PC-9 (cell line): Measurements from ENCODE around the gene SLC51B. TPM values are rescaled to one million over a fixed set of nuclear protein-coding genes. Genes with fewer than 3 reads are reported as not detected.
A peak's percentile ranks its signal among the peaks of the same experiment; 100 is the strongest.

ENCODE experiments used
- BruUV-seq: library from RNA; stranded (reverse); fragments of 400-500 nt; replicated peaks from 2 replicates; lab custom pipeline; 2021; lab: Mats Ljungman, UMichigan
- CTCF ChIA-PET: fragments of 300-600 bp; sonication (Branson Sonifier 250); formaldehyde crosslinking; loops from one replicate; lab custom pipeline; 2022; ENCODE audit warnings: antibody characterized with exemption; lab: Charles Lee
- POLR2A ChIA-PET: fragments of 300-600 bp; sonication (Branson Sonifier 250); formaldehyde crosslinking; loops from one replicate; lab custom pipeline; 2022; ENCODE audit warnings: antibody characterized with exemption; ENCODE audit not compliant: unreplicated experiment; lab: Charles Lee
- DNase-seq, 2 experiments: peaks; one replicate each; pipeline versions ENCODE4 v3.0.0 to v3.0.0-alpha.2; 2015 to 2022; ENCODE audit warnings: mixed read lengths in 1 of 2
- H2AFZ ChIP-seq: fragments of 200-600 bp; sonication (generic); 2 replicates; pipeline ENCODE4 v1.8.1; 2017; ENCODE audit warnings: antibody characterized with exemption
- H3F3A ChIP-seq: fragments of 200-600 bp; sonication (generic); 2 replicates; pipeline ENCODE4 v1.8.1; 2017; ENCODE audit warnings: antibody characterized with exemption, mild to moderate bottlenecking, low read depth; ENCODE audit not compliant: insufficient read depth
- H3K27ac ChIP-seq: fragments of 200-600 bp; sonication (generic); 2 replicates; pipeline ENCODE4 v1.6.1; 2016; ENCODE audit warnings: mixed run types
- H3K27me3 ChIP-seq: fragments of 200-600 bp; sonication (generic); 2 replicates; pipeline ENCODE4 v1.6.1; 2016; ENCODE audit warnings: low read depth, mixed run types; ENCODE audit not compliant: insufficient read depth
- H3K36me3 ChIP-seq: fragments of 200-600 bp; sonication (generic); 2 replicates; pipeline ENCODE4 v1.6.1; 2016; ENCODE audit warnings: low read depth, mixed run types
- H3K4me1 ChIP-seq: fragments of 200-600 bp; sonication (generic); replicated peaks from 2 replicates; pipeline ENCODE4 v1.6.1; 2016; ENCODE audit warnings: mixed run types; ENCODE audit not compliant: insufficient read depth
- H3K4me2 ChIP-seq: fragments of 200-600 bp; sonication (generic); 2 replicates; pipeline ENCODE4 v1.6.1; 2017; ENCODE audit warnings: mixed run types
- H3K4me3 ChIP-seq: fragments of 200-600 bp; sonication (generic); 2 replicates; pipeline ENCODE4 v1.6.1; 2016; ENCODE audit warnings: mixed run types
- H3K79me2 ChIP-seq: fragments of 200-600 bp; sonication (generic); 2 replicates; pipeline ENCODE4 v1.6.1; 2017; ENCODE audit warnings: low read depth, mixed run types
- H3K9me2 ChIP-seq: fragments of 200-600 bp; sonication (generic); 2 replicates; pipeline ENCODE4 v1.8.1; 2017; ENCODE audit warnings: mild to moderate bottlenecking; ENCODE audit not compliant: insufficient read depth
- H3K9me3 ChIP-seq: fragments of 200-600 bp; sonication (generic); 2 replicates; pipeline ENCODE4 v1.8.1; 2016; ENCODE audit warnings: low read depth; ENCODE audit not compliant: insufficient read depth
- H4K20me1 ChIP-seq: fragments of 200-600 bp; sonication (generic); 2 replicates; pipeline ENCODE4 v1.8.1; 2017; ENCODE audit not compliant: insufficient read depth
- CTCF ChIP-seq: fragments of 200-600 bp; sonication (generic); conservative IDR thresholded peaks from 2 replicates; pipeline ENCODE4 v1.6.1; 2017; ENCODE audit warnings: mixed run types, antibody characterized with exemption, mild to moderate bottlenecking, moderate library complexity
- EZH2 ChIP-seq: fragments of 200-600 bp; sonication (generic); IDR thresholded peaks from 2 replicates; pipeline ENCODE4 v1.8.0; 2017; ENCODE audit warnings: antibody characterized with exemption, low read depth
- intact Hi-C: fragments of 100-400 bp; cut with micrococcal nuclease; formaldehyde crosslinking; loops from one replicate; pipeline ENCODE4 v1.10.0; 2022; ENCODE audit not compliant: unreplicated experiment
- total RNA-seq: library from RNA; stranded (reverse); gene quantifications from 2 replicates; pipeline ENCODE4 v1.2.3, GENCODE V29; 2021

The SLC51B gene
- total RNA-seq, 1 experiment from 2014 or later = not detected

GRCh38 chr15:65081270-65081669 is 36.1 kb downstream of the SLC51B start:
- H4K20me1 ChIP-seq = no peaks in the 10 kb centered on the region
- no peaks in the 10 kb centered on the region for H3F3A ChIP-seq
- H3K36me3 ChIP-seq = no peaks in the 10 kb centered on the region
- H2AFZ ChIP-seq = no peak overlapping the region
- intact Hi-C loops = no loop called here
- H3K4me2 ChIP-seq = no peak overlapping the region
- H3K27ac ChIP-seq = no peak overlapping the region
- ChIA-PET POLR2A (no interaction called here), CTCF (no interaction called here)
- no peaks in the 10 kb centered on the region for H3K9me3 ChIP-seq
- no peaks in the 10 kb centered on the region for H3K79me2 ChIP-seq
- H3K4me1 ChIP-seq = no peaks in the 10 kb centered on the region
- TF ChIP-seq CTCF (no peak), EZH2 (no peak)
- H3K4me3 ChIP-seq = no peak overlapping the region
- no TSS peak for BruUV-seq
- peaks cover 3% of the 10 kb centered on the region; the same call in 1 of the 2 replicates for H3K27me3 ChIP-seq
- H3K9me2 ChIP-seq = no peaks in the 10 kb centered on the region
- no peak for DNase-seq

GRCh38 chr15:65081758-65082157 is 36.6 kb downstream of the SLC51B start:
- CTCF ChIA-PET = no interaction called here
- no peak for DNase-seq
- no peaks in the 10 kb centered on the region for H3K79me2 ChIP-seq
- no peak overlapping the region for H3K4me3 ChIP-seq
- no peaks in the 10 kb centered on the region for H3K36me3 ChIP-seq
- H2AFZ ChIP-seq = no peak overlapping the region
- no peaks in the 10 kb centered on the region for H3F3A ChIP-seq
- POLR2A ChIA-PET = no interaction called here
- no peak for TF ChIP-seq EZH2
- no peak for TF ChIP-seq CTCF
- peaks cover 3% of the 10 kb centered on the region; the same call in 1 of the 2 replicates for H3K27me3 ChIP-seq
- H3K4me1 ChIP-seq = no peaks in the 10 kb centered on the region
- H3K9me3 ChIP-seq = no peaks in the 10 kb centered on the region
- H3K9me2 ChIP-seq = no peaks in the 10 kb centered on the region
- intact Hi-C loops = no loop called here
- BruUV-seq = no TSS peak
- H4K20me1 ChIP-seq = no peaks in the 10 kb centered on the region
- H3K27ac ChIP-seq = no peak overlapping the region
- no peak overlapping the region for H3K4me2 ChIP-seq

DNA sequence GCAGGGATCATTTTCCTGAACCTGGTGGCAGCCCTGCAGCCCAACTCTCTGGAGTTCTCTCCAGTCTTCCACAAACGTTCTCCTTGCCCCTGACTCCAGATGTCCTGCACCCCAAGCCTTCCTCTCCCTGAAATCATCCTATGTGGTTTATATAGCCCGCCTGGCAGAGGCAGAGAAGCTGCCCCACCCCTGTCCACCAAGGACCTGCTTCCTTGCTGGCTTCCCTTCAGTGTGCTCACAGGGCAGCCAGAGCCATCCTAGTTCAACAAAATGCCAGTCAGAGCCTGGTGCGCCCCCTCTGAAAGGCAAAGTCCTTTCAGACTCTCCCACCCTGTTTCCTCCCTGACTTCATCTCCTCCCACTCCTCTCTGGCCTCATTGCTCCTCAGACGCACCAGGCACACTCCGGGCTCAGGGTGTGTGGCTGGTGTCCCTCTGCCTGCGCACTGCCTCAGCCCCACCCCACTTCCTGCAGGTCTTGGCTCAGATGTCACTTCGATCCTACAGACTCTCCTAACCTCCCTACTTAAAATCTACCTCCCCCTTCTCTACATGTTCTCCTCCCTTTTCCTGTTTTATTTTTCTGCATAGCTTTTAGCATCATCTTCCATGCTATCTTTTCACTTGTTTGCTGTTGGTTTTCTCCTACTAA is 37.2 kb downstream of the SLC51B start:
- Histone ChIP-seq H3K4me1 (no peaks in the 10 kb centered on the region), H3K36me3 (no peaks in the 10 kb centered on the region), H3K27me3 (peaks cover 3% of the 10 kb centered on the region; the same call in 1 of the 2 replicates), H3K9me3 (no peaks in the 10 kb centered on the region), H3K27ac (no peak overlapping the region), H3F3A (no peaks in the 10 kb centered on the region), H3K79me2 (no peaks in the 10 kb centered on the region), H3K4me2 (no peak overlapping the region), H3K9me2 (no peaks in the 10 kb centered on the region), H3K4me3 (no peak overlapping the region), H4K20me1 (no peaks in the 10 kb centered on the region), H2AFZ (no peak overlapping the region)
- CTCF ChIA-PET = interaction anchor here (0.7 kb wide), 1 partner anchor 215 kb away, joined by 3 read pairs; no protein-coding TSS in a partner anchor
- POLR2A ChIA-PET = interaction anchor here (0.6 kb wide), 1 partner anchor 39 kb away, joined by 5 read pairs; no protein-coding TSS in a partner anchor
- no TSS peak for BruUV-seq
- peak in 1 of 2 experiments; percentile 32 for DNase-seq
- TF ChIP-seq EZH2 = no peak
- intact Hi-C loops = no loop called here
